ENCODE results near the gene ABHD14A. TPM values are rescaled to one million over a fixed set of nuclear protein-coding genes. Genes with fewer than 3 reads are reported as not detected.

Gene ABHD14A
- total RNA-seq, 4 donors from 2014 or later, result 19.0 to 53.4 (median 24.5) TPM

- DNase-seq (ENCODE audit: low spot score), result no peak
- no peak for ATAC-seq (ENCODE audit: low FRiP score)
- TF ChIP-seq CTCF (IDR thresholded peaks at IDR 0.05), result no peak
Measured at GRCh38 chr3:51946796-51947195, 28.1 kb upstream of the ABHD14A start.

- ATAC-seq (ENCODE audit: low FRiP score), result no peak
- TF ChIP-seq CTCF (IDR thresholded peaks at IDR 0.05), result no peak
Measured at GRCh38 chr3:51947215-51947900, 27.5 kb upstream of the ABHD14A start.

GRCh38 chr3:51948016-51948580 lies 26.8 kb upstream of the ABHD14A start:
- ATAC-seq (ENCODE audit: low FRiP score) (no peak), DNase-seq (ENCODE audit: low spot score) (no peak)
- no peak for TF ChIP-seq CTCF (IDR thresholded peaks at IDR 0.05)

More at GRCh38 chr3:51947215-51947900, 27.5 kb upstream of the ABHD14A start:
- DNase-seq (ENCODE audit: low spot score), result no peak

GRCh38 chr3:51949121-51949520 lies 25.7 kb upstream of the ABHD14A start:
- no peak for TF ChIP-seq CTCF (IDR thresholded peaks at IDR 0.05)
- DNase-seq (ENCODE audit: low spot score) (no peak), ATAC-seq (ENCODE audit: low FRiP score) (no peak)

GRCh38 chr3:51950899-51951298 lies 24.0 kb upstream of the ABHD14A start:
- DNase-seq (ENCODE audit: low spot score) (no peak), ATAC-seq (ENCODE audit: low FRiP score) (no peak)
- TF ChIP-seq CTCF (IDR thresholded peaks at IDR 0.05), result no peak

GRCh38 chr3:51953445-51953844 lies 21.4 kb upstream of the ABHD14A start:
- no peak for DNase-seq (ENCODE audit: low spot score)
- no peak for TF ChIP-seq CTCF (IDR thresholded peaks at IDR 0.05)
- ATAC-seq (ENCODE audit: low FRiP score), result no peak

- TF ChIP-seq CTCF (IDR thresholded peaks at IDR 0.05), result no peak
- no peak for ATAC-seq (ENCODE audit: low FRiP score)
- no peak for DNase-seq (ENCODE audit: low spot score)
Measured at GRCh38 chr3:51954105-51954504, 20.8 kb upstream of the ABHD14A start.
